Motor neuron (in vitro differentiated cells): ENCODE results near the gene ADAM22. TPM values are rescaled to one million over a fixed set of nuclear protein-coding genes. Genes with fewer than 3 reads are reported as not detected.

Source experiments
- ATAC-seq, 8 experiments: fragments of 200-7000 bp; cut with Tn5 transposase; replicated peaks in 6 of 8; 2 replicates each; pipeline ENCODE4 v1.8.0; 2021; ENCODE audit warnings: mild to moderate bottlenecking in 8 of 8, moderate library complexity in 8 of 8
- H3K27ac ChIP-seq, 2 donors: fragments of 250-450 bp; sonication (Bioruptor Pico); 2 replicates each; pipeline ENCODE4 v1.9.0; 2021; ENCODE audit warnings: antibody characterized with exemption in 2 of 2, mild to moderate bottlenecking in 2 of 2, moderate library complexity in 1 of 2
- H3K4me1 ChIP-seq, 2 donors: fragments of 250-450 bp; sonication (Bioruptor Pico); replicated peaks in 1 of 2; 2 replicates each; pipeline ENCODE4 v1.6.1; 2021; ENCODE audit warnings: antibody characterized with exemption in 2 of 2, mild to moderate bottlenecking in 2 of 2, moderate library complexity in 1 of 2
- H3K4me3 ChIP-seq, 5 donors: fragments of 250-450 bp; sonication (Bioruptor Pico); 2 replicates each; pipeline ENCODE4 v1.9.0; 2021; ENCODE audit warnings: antibody characterized with exemption in 5 of 5, mild to moderate bottlenecking in 5 of 5, moderate library complexity in 4 of 5
- WGBS, 10 experiments: fragments of 450-650 bp; shearing (Covaris generic); methylation state at CpG; one replicate each; pipeline ENCODE4 v1.0.0; 2022; 5-methylcytosine and 5-hydroxymethylcytosine counted together
- in situ Hi-C, 9 experiments: fragments of 400-800 bp; cut with MboI; loops; one replicate each; pipeline ENCODE4 v1.15.0; 2021; ENCODE audit warnings: low sequenced_read_pairs in 9 of 9, low pct_unique_long_range_greater_than_20kb in 2 of 9; ENCODE audit not compliant: unreplicated experiment in 9 of 9
- total RNA-seq, 8 experiments: library from RNA; unstranded; fragments of 300-600 nt; gene quantifications; 2 replicates each; pipeline versions ENCODE4 v1.2.3 to v1.2.4, GENCODE V29; 2022

The ADAM22 gene
- total RNA-seq, 8 experiments from 2014 or later, result 0.51 to 26.0 (median 15.7) TPM

DNA sequence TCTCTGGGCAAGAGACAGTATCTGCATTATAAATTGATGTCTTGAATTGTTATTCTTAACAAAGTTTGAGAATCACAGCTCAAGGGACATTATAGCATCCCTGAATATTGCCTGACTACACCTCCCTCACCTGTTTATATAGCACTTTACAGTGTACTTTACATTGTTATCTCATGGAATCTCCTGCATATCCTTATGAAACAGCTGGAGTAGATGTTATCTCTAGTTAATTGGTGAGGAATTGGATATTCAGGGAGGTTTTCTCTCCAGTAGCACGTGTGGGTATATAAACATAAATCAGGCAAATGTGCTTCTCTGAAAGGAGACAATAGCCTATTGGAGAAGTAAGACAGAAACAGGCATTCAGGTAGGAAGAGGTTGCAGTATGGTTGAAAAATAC lies 168.6 kb downstream of the ADAM22 start:
- WGBS, 10 experiments, result 0 to 40% (median 0%) methylated on average over 1 of the region's 1 CpG; no CpG with 5 or more reads in 4 of the 10 experiments
- H3K4me3 ChIP-seq, result no peak overlapping the region
- in situ Hi-C loops, result loop anchor here in 2 of 9 experiments (25.0 kb wide), 2 partner anchors 165 to 315 kb away; partner anchors contain the start of gene ADAM22 (in 2 of the 2)

DNA sequence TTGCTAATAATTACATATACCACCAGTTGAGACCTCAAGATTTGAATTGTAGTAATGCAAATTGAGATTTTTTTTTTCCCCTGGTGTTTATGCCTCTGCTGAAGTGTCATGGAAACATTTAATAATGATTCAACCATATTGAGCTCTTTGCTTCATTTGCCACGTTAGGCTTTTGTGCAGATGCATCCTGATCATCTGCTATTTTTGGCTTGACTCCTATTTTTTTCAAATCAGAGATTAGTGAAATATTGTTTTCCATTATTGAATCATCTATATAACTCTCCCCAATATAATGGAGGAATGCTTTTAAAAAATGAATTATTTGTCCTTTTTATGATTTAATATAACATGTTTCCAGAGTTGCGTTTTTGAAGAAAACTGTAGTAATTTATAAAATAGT lies 170.7 kb downstream of the ADAM22 start:
- 21 to 100% (median 73%) methylated on average over 1 to 2 of the region's 2 CpGs; no CpG with 5 or more reads in 2 of the 10 experiments for WGBS, 10 experiments
- in situ Hi-C loops, result loop anchor here in 2 of 9 experiments (25.0 kb wide), 2 partner anchors 167 to 317 kb away; partner anchors contain the start of gene ADAM22 (in 2 of the 2)
- no peak overlapping the region for H3K4me3 ChIP-seq
- H3K27ac ChIP-seq, result no peak overlapping the region
- peak in 3 of 8 experiments; percentile 38 to 50 (median 45) for ATAC-seq
- peaks cover 0 to 6% of the 10 kb centered on the region in 2 donors for H3K4me1 ChIP-seq

More for the DNA sequence above, 168.6 kb downstream of the ADAM22 start:
- Histone ChIP-seq H3K4me1 (peaks cover 0 to 6% of the 10 kb centered on the region in 2 donors), H3K27ac (no peak overlapping the region)
- ATAC-seq, result peak in 1 of 8 experiments; percentile 41

DNA sequence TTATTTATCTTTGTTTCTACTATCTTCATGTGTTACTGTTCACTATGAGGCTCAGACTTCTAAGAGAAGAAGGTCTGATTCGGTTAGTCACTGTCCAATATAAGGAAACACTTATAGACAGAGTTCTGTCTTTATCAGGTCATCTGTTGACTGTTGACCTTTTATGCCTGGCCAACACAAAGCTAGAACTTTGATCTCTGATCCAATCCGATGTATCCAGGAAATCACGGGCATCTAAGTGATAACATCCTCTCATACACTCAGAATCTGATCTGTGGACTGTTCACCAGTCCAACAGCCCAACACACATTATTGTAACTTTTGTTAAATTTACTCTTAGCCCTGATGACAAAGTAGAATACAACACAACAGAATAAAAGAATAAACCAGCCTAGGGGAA lies 171.2 kb downstream of the ADAM22 start:
- 71 to 100% (median 95%) methylated on average over 1 to 3 of the region's 3 CpGs; no CpG with 5 or more reads in 2 of the 10 experiments for whole genome bisulfite sequencing, 10 experiments
- peaks cover 0 to 6% of the 10 kb centered on the region in 2 donors for H3K4me1 ChIP-seq
- no peak for ATAC-seq
- no peak overlapping the region for H3K27ac ChIP-seq
- no peak overlapping the region for H3K4me3 ChIP-seq
- in situ Hi-C loops, result loop anchor here in 2 of 9 experiments (25.0 kb wide), 2 partner anchors 168 to 318 kb away; partner anchors contain the start of gene ADAM22 (in 2 of the 2)

DNA sequence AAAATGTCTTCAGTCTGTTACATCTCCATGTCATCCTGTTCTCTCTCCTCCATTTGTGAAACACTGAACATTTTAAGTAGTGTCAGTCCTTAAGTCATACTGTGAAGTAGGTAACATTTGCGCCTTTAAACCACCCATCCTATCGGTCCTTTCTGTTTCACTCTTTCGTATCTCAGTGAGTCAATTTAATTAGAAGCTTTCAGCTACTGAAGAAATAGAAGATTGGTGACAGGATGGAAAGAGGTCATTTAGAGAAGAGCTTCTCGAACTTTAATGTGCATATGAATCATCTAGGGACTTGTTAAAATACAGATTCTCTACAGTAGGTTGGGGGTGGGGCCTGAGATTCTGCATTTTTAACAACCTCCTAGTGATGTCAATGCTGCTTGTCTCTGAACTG lies 172.4 kb downstream of the ADAM22 start:
- no peak overlapping the region for H3K27ac ChIP-seq
- 40 to 100% (median 80%) methylated on average over 1 to 4 of the region's 4 CpGs for WGBS, 10 experiments
- H3K4me3 ChIP-seq, result no peak overlapping the region
- peaks cover 0 to 6% of the 10 kb centered on the region in 2 donors for H3K4me1 ChIP-seq
- in situ Hi-C loops, result loop anchor here in 2 of 9 experiments (25.0 kb wide), 2 partner anchors 169 to 319 kb away; partner anchors contain the start of gene ADAM22 (in 2 of the 2)
- ATAC-seq, result peak in 3 of 8 experiments; percentile 46 to 75 (median 70)

DNA sequence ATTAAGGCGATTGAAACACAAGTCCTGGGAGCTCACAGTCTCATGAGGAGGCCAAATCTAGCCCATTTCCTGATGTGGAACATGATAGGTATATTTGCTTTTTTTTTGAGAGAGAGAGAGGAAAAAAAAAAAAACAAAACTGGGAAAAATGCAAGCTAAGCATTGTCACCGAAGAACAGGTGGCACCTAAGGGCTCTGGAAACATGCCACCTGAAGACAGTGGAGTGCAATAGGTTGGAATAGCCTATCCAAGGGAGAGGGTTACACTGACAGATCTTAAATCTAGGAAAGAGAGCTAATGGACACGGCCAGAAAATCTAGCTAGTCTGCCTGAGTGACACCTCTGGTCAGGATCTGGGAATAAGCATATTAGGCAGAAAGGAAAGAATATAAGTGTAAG lies 175.6 kb downstream of the ADAM22 start:
- Histone ChIP-seq H3K27ac (no peak overlapping the region), H3K4me1 (peaks cover 0 to 6% of the 10 kb centered on the region in 2 donors), H3K4me3 (no peak overlapping the region)
- in situ Hi-C loops, result loop anchor here in 2 of 9 experiments (25.0 kb wide), 2 partner anchors 172 to 322 kb away; partner anchors contain the start of gene ADAM22 (in 2 of the 2)
- no peak for ATAC-seq
- 63 to 100% (median 91%) methylated on average over 2 to 3 of the region's 3 CpGs; no CpG with 5 or more reads in 1 of the 10 experiments for WGBS, 10 experiments

DNA sequence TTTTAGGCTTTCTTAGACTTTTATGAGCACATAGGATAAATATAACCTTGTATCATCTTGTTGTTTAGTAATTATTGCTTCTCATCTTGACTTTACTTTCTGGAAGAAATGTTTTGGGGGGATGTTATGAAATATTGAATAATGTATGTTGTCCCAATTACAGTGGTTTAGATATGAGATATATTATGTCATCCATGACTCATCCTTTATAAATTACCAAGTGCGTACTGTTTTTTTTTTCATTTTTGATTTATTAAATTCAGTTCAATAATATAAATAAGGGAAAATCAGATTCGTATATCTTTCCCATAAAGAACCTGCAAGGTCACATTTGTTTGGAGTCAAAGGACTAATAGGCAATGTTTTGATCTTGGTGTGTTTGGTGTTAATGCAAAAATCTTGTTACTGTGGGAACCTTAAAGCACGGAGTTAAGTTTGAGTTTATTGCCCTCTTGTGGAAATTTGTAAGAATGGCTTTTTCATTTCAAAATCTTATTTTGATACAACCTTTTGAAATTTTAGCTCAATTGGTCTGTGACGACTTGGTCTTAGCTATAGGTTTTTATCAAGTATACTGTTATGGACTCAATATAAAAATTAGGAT lies 177.2 kb downstream of the ADAM22 start:
- in situ Hi-C loops, result loop anchor here in 2 of 9 experiments (25.0 kb wide), 2 partner anchors 174 to 324 kb away; partner anchors contain the start of gene ADAM22 (in 2 of the 2)
- no peak overlapping the region for H3K4me3 ChIP-seq
- H3K27ac ChIP-seq, result no peak overlapping the region
- peaks cover 2 to 12% of the 10 kb centered on the region in 2 donors for H3K4me1 ChIP-seq
- 9 to 50% (median 32%) methylated on average over 1 to 4 of the region's 4 CpGs for WGBS, 10 experiments
- ATAC-seq, result peak in 4 of 8 experiments; percentile 36 to 64 (median 50)

DNA sequence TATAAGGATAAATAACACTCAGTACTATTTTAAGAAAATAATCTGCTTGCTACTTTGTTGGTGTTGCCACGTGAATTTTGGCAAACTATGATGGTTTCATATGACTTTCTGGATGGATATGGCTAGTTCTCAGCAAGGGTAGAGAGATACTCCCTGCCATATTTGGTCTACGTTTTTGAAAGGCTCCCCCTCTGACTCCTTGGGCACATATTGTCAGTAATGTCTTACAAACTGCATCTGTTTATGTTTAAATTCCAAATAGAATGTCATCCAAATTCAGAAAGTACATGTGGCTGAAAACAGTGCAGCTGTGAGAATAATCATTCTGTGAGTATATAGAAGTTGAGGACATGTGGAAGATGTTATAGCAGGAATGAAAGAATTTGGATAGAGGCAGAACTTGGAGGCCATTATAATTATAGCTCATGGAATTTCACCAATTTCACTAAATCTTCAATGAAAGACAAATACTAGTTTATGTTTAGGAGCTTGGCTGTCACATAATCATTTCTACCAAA lies 178.0 kb downstream of the ADAM22 start:
- 0 to 100% (median 54%) methylated on average over 1 to 2 of the region's 2 CpGs; no CpG with 5 or more reads in 1 of the 10 experiments for WGBS, 10 experiments
- Histone ChIP-seq H3K4me3 (no peak overlapping the region), H3K4me1 (peaks cover 8 to 19% of the 10 kb centered on the region in 2 donors), H3K27ac (no peak overlapping the region)
- in situ Hi-C loops, result loop anchor here in 2 of 9 experiments (25.0 kb wide), 2 partner anchors 175 to 325 kb away; partner anchors contain the start of gene ADAM22 (in 2 of the 2)
- no peak for ATAC-seq

DNA sequence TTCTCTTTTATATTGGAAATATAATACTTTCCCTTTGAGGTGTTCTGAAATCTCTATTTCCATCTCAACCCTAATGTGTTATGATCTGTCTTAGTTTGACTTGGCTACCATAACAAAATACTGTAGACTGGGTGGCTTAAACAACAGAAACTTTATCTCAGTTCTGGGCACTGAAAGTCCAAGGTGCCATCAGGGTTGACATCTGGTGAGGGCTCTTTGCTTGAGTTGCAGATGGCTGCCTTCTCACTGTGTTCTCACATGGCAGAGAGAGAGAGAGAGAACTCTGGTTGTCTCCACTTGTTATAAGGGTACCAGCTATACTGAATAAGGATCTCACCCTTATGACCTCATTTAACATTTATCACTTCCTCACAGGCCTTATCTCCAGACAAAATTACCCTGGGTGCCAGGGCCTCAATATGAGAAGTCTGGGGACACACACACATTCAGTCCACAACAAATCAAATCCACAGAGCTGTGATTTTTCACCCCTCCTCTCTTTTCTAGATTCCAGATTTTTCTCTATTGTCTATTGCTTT lies 181.3 kb downstream of the ADAM22 start:
- H3K27ac ChIP-seq, result no peak overlapping the region
- in situ Hi-C loops, result loop anchor here in 2 of 9 experiments (25.0 kb wide), 2 partner anchors 178 to 328 kb away; partner anchors contain the start of gene ADAM22 (in 2 of the 2)

DNA sequence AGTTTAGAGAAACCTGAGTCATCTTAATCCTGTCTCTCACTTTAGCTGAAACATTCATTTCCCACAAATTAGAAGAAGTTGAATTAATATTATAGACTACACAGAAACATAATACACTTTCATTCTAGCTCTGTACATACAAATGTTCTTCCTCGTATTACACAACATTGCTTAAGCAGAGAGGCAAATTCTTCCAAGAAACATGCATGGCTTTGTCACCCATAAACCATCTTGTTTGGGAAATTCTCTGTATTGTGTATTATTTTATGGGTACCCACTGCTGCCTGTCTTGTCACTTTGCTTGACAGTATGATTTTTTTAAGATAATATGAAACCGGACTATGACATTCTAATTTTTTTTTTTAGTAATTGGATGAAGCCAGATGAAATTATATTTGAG lies 181.8 kb downstream of the ADAM22 start:
- WGBS, 10 experiments, result 20 to 100% (median 86%) methylated on average over 1 to 2 of the region's 2 CpGs; no CpG with 5 or more reads in 2 of the 10 experiments
- peak in 2 of 8 experiments; percentile 9 to 39 for ATAC-seq
- Histone ChIP-seq H3K4me1 (peaks cover 8 to 22% of the 10 kb centered on the region in 2 donors), H3K27ac (no peak overlapping the region), H3K4me3 (no peak overlapping the region)
- in situ Hi-C loops, result loop anchor here in 2 of 9 experiments (25.0 kb wide), 2 partner anchors 179 to 329 kb away; partner anchors contain the start of gene ADAM22 (in 2 of the 2)

More for the DNA sequence above, 181.3 kb downstream of the ADAM22 start:
- no peak for ATAC-seq
- Histone ChIP-seq H3K4me3 (no peak overlapping the region), H3K4me1 (peaks cover 8 to 22% of the 10 kb centered on the region in 2 donors)

DNA sequence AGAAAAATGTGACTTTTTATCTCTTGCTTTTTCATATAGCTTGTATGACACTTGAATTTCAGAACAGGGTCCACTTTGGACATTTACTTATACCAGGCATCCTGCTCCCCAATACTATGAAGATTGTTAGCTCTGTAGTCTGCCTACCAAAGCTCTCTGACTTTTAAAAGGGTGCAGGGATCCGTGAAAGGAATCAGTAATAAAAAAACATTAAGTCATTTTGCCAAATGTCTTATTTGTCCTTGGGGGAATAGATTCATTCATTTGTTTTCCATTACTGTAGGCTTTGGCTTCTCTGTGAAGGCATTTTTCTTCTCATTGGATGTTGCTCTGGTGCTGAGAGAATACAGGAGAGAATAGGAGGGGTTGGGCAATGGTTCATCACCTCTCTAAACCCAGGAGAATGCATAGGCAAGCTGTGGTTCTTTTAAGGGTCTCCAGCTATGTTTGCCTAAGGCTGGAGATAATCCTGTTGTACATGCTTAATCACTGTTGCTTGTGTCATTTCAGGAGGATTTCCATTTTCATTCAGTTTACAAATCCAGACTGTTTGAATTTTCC lies 182.3 kb downstream of the ADAM22 start:
- no peak overlapping the region for H3K4me3 ChIP-seq
- 0 to 27% (median 0%) methylated on average over 1 of the region's 1 CpG; no CpG with 5 or more reads in 4 of the 10 experiments for WGBS, 10 experiments
- in situ Hi-C loops, result loop anchor here in 2 of 9 experiments (25.0 kb wide), 2 partner anchors 179 to 329 kb away; partner anchors contain the start of gene ADAM22 (in 2 of the 2)
- peaks cover 8 to 22% of the 10 kb centered on the region in 2 donors for H3K4me1 ChIP-seq
- no peak overlapping the region for H3K27ac ChIP-seq
- peak in 6 of 8 experiments; percentile 85 to 95 (median 92) for ATAC-seq

DNA sequence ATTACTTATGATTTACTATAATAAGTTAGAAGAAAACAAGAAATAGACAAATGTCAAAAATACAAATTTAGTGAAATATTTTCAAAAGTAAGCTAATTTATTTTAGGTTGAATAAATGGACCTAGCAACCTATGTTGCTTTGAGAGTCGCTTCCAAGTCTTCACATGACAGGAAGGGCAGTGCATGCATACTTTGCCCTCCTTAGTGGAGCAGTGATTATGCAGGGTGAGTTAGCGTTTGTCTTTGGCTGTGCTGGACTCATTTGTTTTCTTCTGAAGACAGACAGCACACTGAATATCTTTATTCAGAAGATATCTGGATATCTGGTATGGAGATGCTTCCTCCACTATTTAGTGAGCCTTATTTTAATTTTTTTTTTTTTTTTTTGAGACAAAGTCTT lies 183.3 kb downstream of the ADAM22 start:
- 0 to 100% (median 62%) methylated on average over 1 to 2 of the region's 2 CpGs; no CpG with 5 or more reads in 2 of the 10 experiments for WGBS, 10 experiments
- Histone ChIP-seq H3K27ac (no peak overlapping the region), H3K4me1 (peaks cover 8 to 21% of the 10 kb centered on the region in 2 donors), H3K4me3 (no peak overlapping the region)
- peak in 6 of 8 experiments; percentile 30 to 82 (median 53) for ATAC-seq
- in situ Hi-C loops, result loop anchor here in 2 of 9 experiments (25.0 kb wide), 2 partner anchors 180 to 330 kb away; partner anchors contain the start of gene ADAM22 (in 2 of the 2)

DNA sequence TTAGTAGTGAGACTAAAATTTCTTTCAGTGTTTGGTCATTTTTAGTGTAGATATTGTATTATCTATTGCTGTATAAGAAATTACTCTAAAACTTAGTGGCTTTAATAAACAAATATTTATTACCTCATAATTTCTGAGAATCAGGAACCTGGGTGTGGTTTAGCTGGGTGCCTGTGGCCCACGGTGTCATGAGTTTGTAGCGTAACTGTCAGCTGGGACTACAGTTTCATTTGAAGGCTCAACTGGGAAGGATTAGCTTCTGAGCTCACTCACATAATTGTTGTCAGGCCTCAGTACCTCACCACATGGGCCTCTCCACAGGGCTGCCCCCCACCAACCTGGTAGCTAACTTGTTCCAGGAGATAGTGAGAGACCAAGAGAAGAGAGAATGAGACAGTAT lies 187.3 kb downstream of the ADAM22 start:
- ATAC-seq, result no peak
- Histone ChIP-seq H3K27ac (no peak overlapping the region), H3K4me1 (peaks cover 5 to 9% of the 10 kb centered on the region in 2 donors), H3K4me3 (no peak overlapping the region)
- in situ Hi-C loops, result loop anchor here in 2 of 9 experiments (25.0 kb wide), 2 partner anchors 184 to 334 kb away; partner anchors contain the start of gene ADAM22 (in 2 of the 2)
- WGBS, 10 experiments, result 76 to 100% (median 94%) methylated on average over 1 to 2 of the region's 2 CpGs; no CpG with 5 or more reads in 6 of the 10 experiments
